Pancreas (tissue), 10 donors: ENCODE measurements around the gene CRYL1. TPM values are rescaled to one million over a fixed set of nuclear protein-coding genes. Genes with fewer than 3 reads are reported as not detected.

Experiments
- ATAC-seq, 4 donors: fragments of 200-7000 bp; cut with Tn5 transposase; one replicate each; pipeline versions ENCODE4 v1.8.0 to v1.9.1; 2020; ENCODE audit warnings: mild to moderate bottlenecking in 4 of 4, moderate library complexity in 4 of 4
- DNase-seq, 6 donors: peaks; one replicate each; pipeline ENCODE4 v3.0.0-alpha.2; 2020
- FAIRE-seq: peaks from 2 replicates; lab custom pipeline; 2012; peaks lifted over from hg19 to GRCh38; lab: Jason Lieb, UNC
- H3K27ac ChIP-seq, 4 donors: fragments of 200-600 bp; sonication (generic); 1 replicate in 3 of 4; 2 replicates in 1 of 4; pipeline versions ENCODE4 v1.5.0 to v1.8.0; 2020
- H3K27me3 ChIP-seq, 4 donors: fragments of 200-600 bp; one replicate each; pipeline ENCODE4 v1.8.0; 2021
- H3K36me3 ChIP-seq, 3 donors: fragments of 200-600 bp; sonication (generic) in 1 of 3; one replicate each; pipeline versions ENCODE4 v1.5.0 to v1.8.0; 2020 to 2021
- H3K4me1 ChIP-seq, 3 donors: fragments of 200-600 bp; one replicate each; pipeline ENCODE4 v1.8.0; 2021
- H3K4me3 ChIP-seq, 4 donors: fragments of 200-600 bp; sonication (generic) in 2 of 4; one replicate each; pipeline versions ENCODE4 v1.5.0 to v1.8.0; 2020 to 2021
- H3K9me3 ChIP-seq, 4 donors: fragments of 200-600 bp; one replicate each; pipeline ENCODE4 v1.8.0; 2021
- WGBS, 2 donors: extraction: QIAGEN DNeasy Blood & Tissue Kit; methylation state at CpG; one replicate each; pipeline ENCODE4 v1.1.7; 2013; 5-methylcytosine and 5-hydroxymethylcytosine counted together
- intact Hi-C, 3 donors: fragments of 100-400 bp; cut with DNase I; formaldehyde crosslinking; loops; one replicate each; pipeline versions ENCODE4 v1.11.1 to v1.14.2; 2022
- polyA plus RNA-seq, 2 donors: library from polyadenylated mRNA; stranded (reverse); fragments of 200-250 nt; gene quantifications; one replicate each; pipeline ENCODE4 v1.2.3, GENCODE V29; 2013
- total RNA-seq, 6 donors: library from RNA; stranded (reverse); fragmentation: NEBNext Ultra II Directional in 4 of 6; extraction: Animal tissue kit (Norgen Biotek cat#: 25700) in 4 of 6; gene quantifications; one replicate each; pipeline versions ENCODE4 v1.2.1 to v1.2.4, GENCODE V29; 2021 to 2023
- TF ChIP-seq, protein P1 (sequence below), 4 donors: fragments of 200-600 bp; sonication (generic) in 3 of 4; IDR thresholded peaks; one replicate each; pipeline versions ENCODE4 v1.5.0 to v1.8.0; 2021; ENCODE audit warnings: antibody characterized with exemption in 4 of 4
- donor health status: healthy with polysubstance abuse.
- donor health status: DM: no; HTN: no; CAD: no; lungs with moderate emphysema.
- donor health status: DM: no; HTN: no; CAD: no.
- donor health status: control.
- donor health status: control.
- donor health status: Bipolar disorder and iron deficiency.
- donor health status: DM: yes; HTN: yes; CAD: no.
- donor health status: DM: no; HTN: no; CAD: no.
- donor health status: DM: no; HTN: no; CAD: no.
- donor health status: DM: yes; HTN: yes; CAD: no.

Gene CRYL1
- total and polyA plus RNA-seq, 8 donors, result 12.8 to 31.7 (median 19.3) TPM

DNA sequence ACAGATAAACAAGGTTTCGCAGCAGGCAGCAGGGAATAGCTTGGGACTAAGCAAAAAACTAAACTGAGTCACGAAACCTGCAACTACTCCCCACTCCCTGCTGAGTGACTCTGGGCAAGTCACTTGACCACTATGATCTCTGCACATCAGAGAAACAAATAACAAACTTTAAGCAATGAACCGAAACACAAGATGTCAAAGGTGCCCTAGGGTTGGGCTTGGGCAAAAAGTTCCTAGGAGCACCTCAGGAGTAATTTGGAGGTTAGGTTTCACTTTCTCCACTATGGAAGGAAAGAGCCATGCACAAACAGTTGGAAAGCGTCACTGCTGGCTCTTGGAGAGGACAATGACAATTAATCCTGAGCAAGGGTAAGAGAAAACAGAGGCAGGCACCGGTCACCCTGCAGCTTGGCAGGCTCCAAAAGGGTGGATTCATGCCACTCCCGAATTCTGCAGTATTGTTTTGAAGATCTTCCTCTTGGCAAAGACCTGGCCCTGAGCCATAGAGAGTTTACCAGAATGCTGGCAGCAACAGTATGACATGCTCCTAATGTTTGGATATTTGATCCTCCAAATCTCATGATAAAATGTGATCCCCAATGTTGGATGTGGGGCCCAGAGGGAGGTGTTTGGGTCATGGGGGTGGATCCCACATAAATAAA, 60.3 kb downstream of the CRYL1 start:
- H3K36me3 ChIP-seq, result no peaks in the 10 kb centered on the region
- TF ChIP-seq, protein P1, sequence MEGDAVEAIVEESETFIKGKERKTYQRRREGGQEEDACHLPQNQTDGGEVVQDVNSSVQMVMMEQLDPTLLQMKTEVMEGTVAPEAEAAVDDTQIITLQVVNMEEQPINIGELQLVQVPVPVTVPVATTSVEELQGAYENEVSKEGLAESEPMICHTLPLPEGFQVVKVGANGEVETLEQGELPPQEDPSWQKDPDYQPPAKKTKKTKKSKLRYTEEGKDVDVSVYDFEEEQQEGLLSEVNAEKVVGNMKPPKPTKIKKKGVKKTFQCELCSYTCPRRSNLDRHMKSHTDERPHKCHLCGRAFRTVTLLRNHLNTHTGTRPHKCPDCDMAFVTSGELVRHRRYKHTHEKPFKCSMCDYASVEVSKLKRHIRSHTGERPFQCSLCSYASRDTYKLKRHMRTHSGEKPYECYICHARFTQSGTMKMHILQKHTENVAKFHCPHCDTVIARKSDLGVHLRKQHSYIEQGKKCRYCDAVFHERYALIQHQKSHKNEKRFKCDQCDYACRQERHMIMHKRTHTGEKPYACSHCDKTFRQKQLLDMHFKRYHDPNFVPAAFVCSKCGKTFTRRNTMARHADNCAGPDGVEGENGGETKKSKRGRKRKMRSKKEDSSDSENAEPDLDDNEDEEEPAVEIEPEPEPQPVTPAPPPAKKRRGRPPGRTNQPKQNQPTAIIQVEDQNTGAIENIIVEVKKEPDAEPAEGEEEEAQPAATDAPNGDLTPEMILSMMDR (IDR thresholded peaks at IDR 0.05), result no peak
- no peak for FAIRE-seq
- no peaks in the 10 kb centered on the region for H3K9me3 ChIP-seq
- H3K27ac ChIP-seq, result no peak overlapping the region
- H3K27me3 ChIP-seq, result no peaks in the 10 kb centered on the region
- H3K4me3 ChIP-seq, result no peak overlapping the region
- no peak for DNase-seq
- intact Hi-C loops, result no loop called here
- H3K4me1 ChIP-seq, result peaks cover 0 to 3% (median 0%) of the 10 kb centered on the region in 3 donors
- 47 to 58% methylated on average over 6 of the region's 6 CpGs for WGBS, 2 donors
- peak in 3 of 4 donors; percentile 27 to 37 (median 37) for ATAC-seq

DNA sequence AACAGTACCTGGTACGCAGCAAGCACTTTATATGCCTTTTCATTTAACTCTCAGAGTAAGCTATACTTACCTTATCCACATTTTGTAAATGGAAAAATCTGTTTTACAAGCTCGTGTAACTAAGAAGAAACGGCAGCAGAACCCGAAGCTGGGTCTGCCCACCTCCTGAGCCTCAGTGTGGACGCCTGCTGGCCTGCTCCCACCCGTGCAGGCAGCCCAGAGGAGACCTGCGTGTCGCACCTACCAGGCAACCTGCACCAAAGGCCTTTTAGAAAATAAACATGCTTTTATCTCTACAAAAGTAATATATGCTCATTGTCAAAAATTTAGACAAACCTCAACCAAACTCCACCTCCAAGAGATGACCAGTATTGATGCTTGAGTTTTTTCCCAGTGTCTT, 62.7 kb downstream of the CRYL1 start:
- intact Hi-C loops, result no loop called here
- WGBS, 2 donors, result 81% methylated on average over 8 of the region's 8 CpGs
- no peaks in the 10 kb centered on the region for H3K9me3 ChIP-seq
- FAIRE-seq (no peak), ATAC-seq (no peak), DNase-seq (no peak)
- no peaks in the 10 kb centered on the region for H3K36me3 ChIP-seq
- H3K4me3 ChIP-seq, result no peak overlapping the region
- TF ChIP-seq, protein P1 (IDR thresholded peaks at IDR 0.05), result no peak
- H3K27me3 ChIP-seq, result no peaks in the 10 kb centered on the region
- peaks cover 0 to 3% (median 0%) of the 10 kb centered on the region in 3 donors for H3K4me1 ChIP-seq
- no peak overlapping the region for H3K27ac ChIP-seq

DNA sequence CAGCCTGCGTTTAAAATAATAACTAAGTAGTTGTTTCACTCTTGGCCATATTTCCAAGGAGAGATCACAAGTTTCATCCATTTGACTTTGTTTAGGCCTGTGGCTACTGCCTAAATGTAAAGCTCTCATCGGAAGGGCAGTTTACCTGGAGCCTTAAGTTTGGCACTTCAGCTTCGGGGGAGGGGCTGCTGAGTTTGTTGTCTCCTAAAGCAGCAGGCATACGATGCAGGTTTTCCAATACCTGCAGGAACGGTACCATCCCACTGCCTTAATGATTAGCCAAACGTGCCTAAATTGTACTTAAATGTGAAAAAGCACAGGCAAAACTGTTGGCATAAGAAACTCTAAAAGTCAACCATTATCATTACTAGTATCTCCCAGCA, 63.1 kb downstream of the CRYL1 start:
- DNase-seq (no peak), FAIRE-seq (no peak), ATAC-seq (peak in 1 of 4 donors; percentile 31)
- Histone ChIP-seq H3K27me3 (no peaks in the 10 kb centered on the region), H3K4me1 (peaks cover 0 to 3% (median 0%) of the 10 kb centered on the region in 3 donors), H3K27ac (no peak overlapping the region), H3K9me3 (no peaks in the 10 kb centered on the region), H3K36me3 (no peaks in the 10 kb centered on the region), H3K4me3 (no peak overlapping the region)
- TF ChIP-seq, protein P1 (IDR thresholded peaks at IDR 0.05), result no peak
- 68 to 70% methylated on average over 6 of the region's 6 CpGs for WGBS, 2 donors
- intact Hi-C loops, result no loop called here

DNA sequence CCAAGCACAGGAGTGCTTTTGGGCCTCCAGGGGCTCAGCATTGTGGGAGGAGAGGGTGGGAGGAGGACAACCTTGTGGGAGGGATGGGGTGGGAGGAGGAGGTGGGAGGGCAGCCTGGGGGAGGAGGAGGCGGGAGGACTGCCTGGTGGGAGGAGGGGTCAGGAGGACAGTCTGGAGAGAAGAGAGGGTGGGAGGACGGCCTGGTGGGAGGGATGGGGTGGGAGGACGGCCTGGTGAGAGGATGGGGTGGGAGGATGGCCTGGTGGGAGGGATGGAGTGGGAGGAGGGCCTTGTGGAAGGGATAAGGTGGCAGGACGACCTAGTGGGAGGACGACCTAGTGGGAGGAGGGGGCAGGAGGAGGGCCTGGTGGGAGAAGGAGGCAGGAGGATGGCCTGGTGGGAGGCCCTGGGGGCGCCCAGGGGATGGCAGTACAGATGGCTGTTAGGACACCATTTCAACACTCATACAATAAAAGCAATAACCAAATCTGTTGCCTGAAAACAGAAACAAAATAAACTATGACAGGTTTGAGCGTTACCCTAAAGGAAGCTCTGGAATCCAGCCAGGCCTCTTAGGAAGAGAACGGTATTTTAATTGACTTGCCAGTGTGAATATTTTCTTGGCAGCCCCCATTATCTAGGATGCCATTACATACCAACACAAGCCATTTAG, 63.7 kb downstream of the CRYL1 start:
- FAIRE-seq, result no peak
- Histone ChIP-seq H3K36me3 (no peaks in the 10 kb centered on the region), H3K27ac (no peak overlapping the region), H3K27me3 (no peaks in the 10 kb centered on the region), H3K4me3 (no peak overlapping the region), H3K9me3 (no peaks in the 10 kb centered on the region), H3K4me1 (peaks cover 0 to 3% (median 0%) of the 10 kb centered on the region in 3 donors)
- ATAC-seq, result peak in 2 of 4 donors; percentile 32 to 40
- intact Hi-C loops, result no loop called here
- DNase-seq, result no peak
- TF ChIP-seq, protein P1 (IDR thresholded peaks at IDR 0.05), result no peak
- WGBS, 2 donors, result 63 to 66% methylated on average over 6 to 8 of the region's 8 CpGs

DNA sequence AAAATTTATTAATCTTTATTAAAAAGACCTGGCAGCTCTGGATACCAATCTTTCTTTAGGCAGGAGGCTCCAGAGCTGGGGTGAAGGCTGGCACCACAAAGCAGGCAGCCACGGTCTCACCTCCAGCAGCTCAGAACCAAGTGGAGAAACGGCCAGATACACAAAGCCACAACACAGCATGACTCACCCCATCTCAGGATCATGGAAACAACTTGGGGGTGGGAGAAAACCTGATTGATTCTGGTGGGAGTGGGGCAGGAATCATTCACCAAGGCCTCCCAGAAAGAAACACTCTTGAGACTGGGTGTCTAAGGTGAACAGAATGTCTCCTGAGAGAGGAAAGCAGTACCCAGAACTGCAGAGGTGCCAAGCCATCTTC, 64.2 kb downstream of the CRYL1 start:
- no peak overlapping the region for H3K4me3 ChIP-seq
- ATAC-seq (peak in 1 of 4 donors; percentile 23), DNase-seq (no peak), FAIRE-seq (no peak)
- 64 to 66% methylated on average over 2 of the region's 2 CpGs for WGBS, 2 donors
- intact Hi-C loops, result no loop called here
- no peaks in the 10 kb centered on the region for H3K27me3 ChIP-seq
- no peaks in the 10 kb centered on the region for H3K9me3 ChIP-seq
- TF ChIP-seq, protein P1 (IDR thresholded peaks at IDR 0.05), result no peak
- H3K36me3 ChIP-seq, result no peaks in the 10 kb centered on the region
- H3K4me1 ChIP-seq, result peaks cover 0 to 3% (median 0%) of the 10 kb centered on the region in 3 donors
- no peak overlapping the region for H3K27ac ChIP-seq
